ENCODE data around the gene ARHGEF10L.

DNA sequence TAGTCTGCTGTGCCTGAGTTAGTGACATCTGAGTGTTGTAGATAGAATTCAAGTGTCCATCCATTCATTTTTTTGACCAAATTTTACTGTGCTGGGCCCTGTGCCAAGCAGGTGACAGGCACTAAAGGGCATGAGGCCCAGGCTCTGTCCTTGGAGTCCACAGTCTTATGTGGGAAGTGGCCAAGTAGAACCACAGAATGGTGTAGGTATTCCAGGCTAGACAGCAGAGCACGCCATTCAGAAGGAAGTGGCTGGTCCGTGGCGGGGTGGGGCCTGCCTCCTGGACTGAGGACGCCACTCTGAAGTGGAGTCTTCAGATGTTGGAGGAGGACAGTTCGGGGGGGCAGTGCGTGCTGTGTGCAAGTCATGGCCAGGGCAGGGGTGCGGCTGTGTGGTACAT lies 146.8 kb downstream of the ARHGEF10L start:
- TF ChIP-seq, protein P1, sequence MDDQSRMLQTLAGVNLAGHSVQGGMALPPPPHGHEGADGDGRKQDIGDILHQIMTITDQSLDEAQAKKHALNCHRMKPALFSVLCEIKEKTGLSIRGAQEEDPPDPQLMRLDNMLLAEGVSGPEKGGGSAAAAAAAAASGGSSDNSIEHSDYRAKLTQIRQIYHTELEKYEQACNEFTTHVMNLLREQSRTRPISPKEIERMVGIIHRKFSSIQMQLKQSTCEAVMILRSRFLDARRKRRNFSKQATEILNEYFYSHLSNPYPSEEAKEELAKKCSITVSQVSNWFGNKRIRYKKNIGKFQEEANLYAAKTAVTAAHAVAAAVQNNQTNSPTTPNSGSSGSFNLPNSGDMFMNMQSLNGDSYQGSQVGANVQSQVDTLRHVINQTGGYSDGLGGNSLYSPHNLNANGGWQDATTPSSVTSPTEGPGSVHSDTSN (CRISPR knock-in tag; IDR thresholded peaks at IDR 0.05) = no peak
- TF ChIP-seq, protein P2, sequence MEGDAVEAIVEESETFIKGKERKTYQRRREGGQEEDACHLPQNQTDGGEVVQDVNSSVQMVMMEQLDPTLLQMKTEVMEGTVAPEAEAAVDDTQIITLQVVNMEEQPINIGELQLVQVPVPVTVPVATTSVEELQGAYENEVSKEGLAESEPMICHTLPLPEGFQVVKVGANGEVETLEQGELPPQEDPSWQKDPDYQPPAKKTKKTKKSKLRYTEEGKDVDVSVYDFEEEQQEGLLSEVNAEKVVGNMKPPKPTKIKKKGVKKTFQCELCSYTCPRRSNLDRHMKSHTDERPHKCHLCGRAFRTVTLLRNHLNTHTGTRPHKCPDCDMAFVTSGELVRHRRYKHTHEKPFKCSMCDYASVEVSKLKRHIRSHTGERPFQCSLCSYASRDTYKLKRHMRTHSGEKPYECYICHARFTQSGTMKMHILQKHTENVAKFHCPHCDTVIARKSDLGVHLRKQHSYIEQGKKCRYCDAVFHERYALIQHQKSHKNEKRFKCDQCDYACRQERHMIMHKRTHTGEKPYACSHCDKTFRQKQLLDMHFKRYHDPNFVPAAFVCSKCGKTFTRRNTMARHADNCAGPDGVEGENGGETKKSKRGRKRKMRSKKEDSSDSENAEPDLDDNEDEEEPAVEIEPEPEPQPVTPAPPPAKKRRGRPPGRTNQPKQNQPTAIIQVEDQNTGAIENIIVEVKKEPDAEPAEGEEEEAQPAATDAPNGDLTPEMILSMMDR (tag by site-specific recombination; IDR thresholded peaks at IDR 0.05) = no peak
- TF ChIP-seq SCRT1 (tag by site-specific recombination; IDR thresholded peaks at IDR 0.05; ENCODE audit: borderline replicate concordance) = no peak
- TF ChIP-seq, protein P3, sequence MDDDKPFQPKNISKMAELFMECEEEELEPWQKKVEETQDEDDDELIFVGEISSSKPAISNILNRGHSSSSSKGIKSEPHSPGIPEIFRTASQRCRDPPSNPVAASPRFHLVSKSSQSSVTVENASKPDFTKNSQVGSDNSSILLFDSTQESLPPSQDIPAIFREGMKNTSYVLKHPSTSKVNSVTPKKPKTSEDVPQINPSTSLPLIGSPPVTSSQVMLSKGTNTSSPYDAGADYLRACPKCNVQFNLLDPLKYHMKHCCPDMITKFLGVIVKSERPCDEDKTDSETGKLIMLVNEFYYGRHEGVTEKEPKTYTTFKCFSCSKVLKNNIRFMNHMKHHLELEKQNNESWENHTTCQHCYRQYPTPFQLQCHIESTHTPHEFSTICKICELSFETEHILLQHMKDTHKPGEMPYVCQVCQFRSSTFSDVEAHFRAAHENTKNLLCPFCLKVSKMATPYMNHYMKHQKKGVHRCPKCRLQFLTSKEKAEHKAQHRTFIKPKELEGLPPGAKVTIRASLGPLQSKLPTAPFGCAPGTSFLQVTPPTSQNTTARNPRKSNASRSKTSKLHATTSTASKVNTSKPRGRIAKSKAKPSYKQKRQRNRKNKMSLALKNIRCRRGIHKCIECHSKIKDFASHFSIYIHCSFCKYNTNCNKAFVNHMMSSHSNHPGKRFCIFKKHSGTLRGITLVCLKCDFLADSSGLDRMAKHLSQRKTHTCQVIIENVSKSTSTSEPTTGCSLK (tag by site-specific recombination; IDR thresholded peaks at IDR 0.05) = no peak
